H1 (cell line): ENCODE measurements around the gene TMCC3. TPM values are rescaled to one million over a fixed set of nuclear protein-coding genes. Genes with fewer than 3 reads are reported as not detected.

Experiments used
- TEAD4 ChIP-seq: IDR thresholded peaks from 2 replicates; pipeline ENCODE4 v1.6.1; 2012; ENCODE audit warnings: low read depth, low read length, inconsistent platforms, mixed read lengths
- polyA plus RNA-seq, 7 experiments: library from polyadenylated mRNA; depleted of rRNA in 3 of 7; stranded (reverse) in 5 of 7; unstranded in 2 of 7; fragments of >200 nt in 5 of 7; fragments of 200-250 nt in 2 of 7; gene quantifications; 1 replicate in 5 of 7; 2 replicates in 1 of 7; 4 replicates in 1 of 7; pipeline versions ENCODE4 v1.2.1 to v1.2.3, GENCODE V29; 2011 to 2013; ENCODE audit warnings: missing spikeins in 2 of 7, mixed read lengths in 2 of 7
- total RNA-seq: library from RNA; stranded (reverse); fragmentation: NEBNext Ultra II Directional; extraction: Animal tissue kit (Norgen Biotek cat#: 25700); gene quantifications from 2 replicates; pipeline ENCODE4 v1.2.1, GENCODE V29; 2021

TMCC3 gene
- total and polyA plus RNA-seq, 2 of the 8 experiments (the other 6 are each of a cell fraction or from before 2014, with no cell fraction given) = 1.7 to 4.1 TPM

DNA sequence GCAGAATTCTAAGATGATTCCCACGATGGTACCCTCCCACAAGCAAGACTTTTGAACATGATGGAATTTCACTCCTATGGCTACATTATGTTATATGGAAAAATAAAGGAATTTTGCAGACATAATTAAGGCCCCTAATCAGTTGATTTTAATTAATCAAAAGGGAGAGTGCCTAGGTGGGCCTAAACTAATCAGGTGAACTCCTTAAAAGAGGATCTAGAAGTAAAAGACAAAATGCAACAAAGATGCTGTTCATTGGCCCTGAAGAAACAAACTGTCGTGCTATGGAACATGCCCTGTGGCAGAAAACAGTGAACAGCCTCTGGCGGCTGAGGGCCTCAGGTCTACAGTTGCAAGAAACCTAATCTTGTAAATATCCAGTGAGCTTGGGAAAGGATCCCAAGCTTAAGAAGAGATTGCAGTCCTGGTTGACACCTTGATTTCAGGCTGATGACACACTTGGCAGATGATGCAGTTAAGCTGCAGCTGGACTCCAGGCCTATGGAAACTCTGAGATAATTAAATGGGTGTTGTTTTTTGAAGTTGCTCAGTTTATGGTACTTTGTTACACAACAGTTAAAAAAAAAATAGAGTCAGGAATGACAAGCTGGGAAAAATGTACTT lies 13.8 kb downstream of the TMCC3 start (continued):
- TF ChIP-seq TEAD4 = no peak
- TF ChIP-seq, all 59 proteins: peak for 0
